SU-DHL-6 (cell line): ENCODE measurements around the gene FHOD3.

Source experiments
- H2AFZ ChIP-seq: fragments of 200-600 bp; sonication (generic); 2 replicates; pipeline ENCODE4 v1.6.1; 2014; ENCODE audit warnings: low read depth, mild to moderate bottlenecking, moderate library complexity, mixed read lengths, antibody characterized with exemption, low read length; ENCODE audit not compliant: severe bottlenecking
- H3F3A ChIP-seq: fragments of 200-600 bp; shearing (Covaris generic); 2 replicates; pipeline ENCODE4 v1.6.0; 2016; ENCODE audit warnings: antibody characterized with exemption, mild to moderate bottlenecking; ENCODE audit not compliant: insufficient read depth
- H3K27ac ChIP-seq: fragments of 200-600 bp; sonication (generic); 2 replicates; pipeline ENCODE4 v1.5.1; 2016; ENCODE audit warnings: low read depth, mild to moderate bottlenecking, low read length, moderate library complexity, mixed read lengths
- H3K27me3 ChIP-seq: fragments of 200-600 bp; sonication (generic), shearing (Covaris generic); 2 replicates; pipeline ENCODE4 v1.6.0; 2014; ENCODE audit warnings: mild to moderate bottlenecking, low read length
- H3K36me3 ChIP-seq: fragments of 200-600 bp; sonication (generic); 2 replicates; pipeline ENCODE4 v1.6.1; 2014; ENCODE audit warnings: mild to moderate bottlenecking, low read length, mixed read lengths
- H3K4me2 ChIP-seq: fragments of 300-600, 200-600 bp; shearing (Covaris generic), sonication (generic); 2 replicates; pipeline ENCODE4 v1.6.0; 2014; ENCODE audit warnings: low read length, low read depth, mild to moderate bottlenecking; ENCODE audit not compliant: poor library complexity, severe bottlenecking
- H3K4me3 ChIP-seq: fragments of 200-600 bp; sonication (generic); 2 replicates; pipeline ENCODE4 v1.5.1; 2014; ENCODE audit warnings: antibody characterized with exemption, low read length, mild to moderate bottlenecking, mixed read lengths; ENCODE audit not compliant: insufficient read depth, poor library complexity, severe bottlenecking
- H3K79me2 ChIP-seq: fragments of 200-600 bp; sonication (generic); 2 replicates; pipeline ENCODE4 v1.6.1; 2014; ENCODE audit warnings: mild to moderate bottlenecking, low read length, moderate library complexity; ENCODE audit not compliant: insufficient read depth
- H3K9ac ChIP-seq: fragments of 200-600 bp; sonication (generic); 2 replicates; pipeline ENCODE4 v1.7.0; 2014; ENCODE audit warnings: mild to moderate bottlenecking, low read length
- H3K9me2 ChIP-seq: fragments of 200-600 bp; sonication (generic); replicated peaks from 2 replicates; pipeline ENCODE4 v1.6.1; 2014; ENCODE audit warnings: low read length; ENCODE audit not compliant: insufficient read depth
- H3K9me3 ChIP-seq: fragments of 200-600 bp; sonication (generic); 2 replicates; pipeline ENCODE4 v1.6.1; 2014; ENCODE audit warnings: low read length, mixed read lengths; ENCODE audit not compliant: insufficient read depth
- H4K20me1 ChIP-seq: fragments of 200-600 bp; sonication (generic); 2 replicates; pipeline ENCODE4 v1.6.1; 2014; ENCODE audit warnings: low read depth, mild to moderate bottlenecking, antibody characterized with exemption, low read length, moderate library complexity, mixed read lengths
- EZH2phosphoT487 ChIP-seq: fragments of 200-600 bp; sonication (generic), shearing (Covaris generic); conservative IDR thresholded peaks from 2 replicates; pipeline ENCODE4 v1.6.1; 2018; ENCODE audit warnings: mild to moderate bottlenecking, antibody characterized with exemption, low read length, moderate library complexity, mixed read lengths
- TF ChIP-seq, protein P1 (sequence below): fragments of 200-600 bp; sonication (generic); IDR thresholded peaks from one replicate; pipeline ENCODE4 v1.5.1; 2017; ENCODE audit warnings: antibody characterized with exemption, mild to moderate bottlenecking, low read length, moderate library complexity; ENCODE audit not compliant: insufficient read depth, poor library complexity, severe bottlenecking

FHOD3 gene

DNA sequence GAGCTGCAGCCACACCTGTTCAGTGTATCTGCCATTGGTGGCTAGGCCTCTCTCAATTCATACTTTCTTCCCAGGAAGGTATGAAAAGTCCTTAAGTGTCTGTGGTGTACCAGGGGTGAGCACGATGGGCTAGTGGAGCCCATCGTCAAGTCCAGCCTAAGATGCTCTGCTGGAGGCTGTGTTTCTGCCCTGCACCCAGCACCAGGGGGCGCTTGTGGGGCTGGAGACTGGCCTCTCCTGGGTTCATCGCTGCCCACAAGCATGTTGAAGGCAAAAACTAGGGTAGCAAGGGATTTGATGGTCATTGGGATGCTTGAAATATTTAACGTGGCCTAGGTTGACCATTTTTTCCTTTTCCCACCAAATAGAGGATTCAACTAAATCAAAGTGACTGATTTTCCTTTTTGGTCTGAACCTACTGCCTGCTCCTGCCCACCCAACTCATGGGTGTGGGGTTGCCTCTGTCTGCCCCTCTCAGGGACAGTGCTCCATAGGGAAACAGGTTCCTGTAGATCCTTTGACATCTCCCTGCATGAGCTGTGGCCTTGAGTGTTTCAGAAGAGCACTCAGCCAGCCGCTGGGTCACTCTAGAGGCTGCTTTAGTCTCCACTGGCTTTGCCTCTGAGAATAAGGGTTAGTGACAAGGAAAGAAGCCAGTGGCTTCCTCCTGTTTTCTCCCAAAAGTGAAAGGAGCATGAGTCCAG lies 472.2 kb downstream of the FHOD3 start:
- H3K79me2 ChIP-seq = no peaks in the 10 kb centered on the region
- no peak overlapping the region for H3K4me2 ChIP-seq
- no peaks in the 10 kb centered on the region for H3K9me2 ChIP-seq
- H3K36me3 ChIP-seq = no peaks in the 10 kb centered on the region
- H3K27me3 ChIP-seq = no peaks in the 10 kb centered on the region
- H3K4me3 ChIP-seq = no peak overlapping the region
- H4K20me1 ChIP-seq = no peaks in the 10 kb centered on the region
- no peaks in the 10 kb centered on the region for H3K9me3 ChIP-seq
- H2AFZ ChIP-seq = no peak overlapping the region
- TF ChIP-seq EZH2phosphoT487 = no peak
- TF ChIP-seq, protein P1, sequence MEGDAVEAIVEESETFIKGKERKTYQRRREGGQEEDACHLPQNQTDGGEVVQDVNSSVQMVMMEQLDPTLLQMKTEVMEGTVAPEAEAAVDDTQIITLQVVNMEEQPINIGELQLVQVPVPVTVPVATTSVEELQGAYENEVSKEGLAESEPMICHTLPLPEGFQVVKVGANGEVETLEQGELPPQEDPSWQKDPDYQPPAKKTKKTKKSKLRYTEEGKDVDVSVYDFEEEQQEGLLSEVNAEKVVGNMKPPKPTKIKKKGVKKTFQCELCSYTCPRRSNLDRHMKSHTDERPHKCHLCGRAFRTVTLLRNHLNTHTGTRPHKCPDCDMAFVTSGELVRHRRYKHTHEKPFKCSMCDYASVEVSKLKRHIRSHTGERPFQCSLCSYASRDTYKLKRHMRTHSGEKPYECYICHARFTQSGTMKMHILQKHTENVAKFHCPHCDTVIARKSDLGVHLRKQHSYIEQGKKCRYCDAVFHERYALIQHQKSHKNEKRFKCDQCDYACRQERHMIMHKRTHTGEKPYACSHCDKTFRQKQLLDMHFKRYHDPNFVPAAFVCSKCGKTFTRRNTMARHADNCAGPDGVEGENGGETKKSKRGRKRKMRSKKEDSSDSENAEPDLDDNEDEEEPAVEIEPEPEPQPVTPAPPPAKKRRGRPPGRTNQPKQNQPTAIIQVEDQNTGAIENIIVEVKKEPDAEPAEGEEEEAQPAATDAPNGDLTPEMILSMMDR = peak; percentile 53
- H3K27ac ChIP-seq = no peak overlapping the region
- no peaks in the 10 kb centered on the region for H3F3A ChIP-seq
- no peak overlapping the region for H3K9ac ChIP-seq

DNA sequence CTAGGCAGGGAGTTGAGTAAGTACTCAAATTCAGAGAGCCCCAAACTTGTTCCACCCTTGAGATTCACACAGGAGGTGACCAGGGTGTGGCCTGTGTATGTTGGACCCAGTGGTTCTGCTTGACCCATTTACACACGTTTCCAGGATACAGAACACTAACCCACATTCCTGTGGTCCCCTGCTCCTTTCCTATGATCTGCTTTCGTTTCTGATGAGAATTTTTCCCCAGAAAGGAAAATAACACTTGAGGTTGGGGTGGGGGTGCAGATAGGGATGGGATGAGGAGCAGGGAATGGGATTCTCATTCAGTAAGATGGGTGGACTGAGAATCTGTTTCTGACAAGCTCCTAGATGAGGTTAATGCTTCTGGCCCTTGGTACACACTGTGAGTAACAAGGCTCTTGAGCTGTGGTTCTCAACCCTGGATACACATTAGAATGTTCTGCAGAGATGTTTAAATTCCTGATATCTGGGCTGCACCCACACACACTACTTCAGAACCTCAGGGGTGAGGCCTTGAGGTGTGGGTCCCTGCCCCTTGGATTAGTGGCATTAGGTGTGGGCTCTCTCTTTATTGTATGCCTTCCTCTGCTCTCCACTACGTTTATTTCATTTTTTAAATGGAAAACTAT lies 472.9 kb downstream of the FHOD3 start:
- no peaks in the 10 kb centered on the region for H3F3A ChIP-seq
- no peak overlapping the region for H3K4me3 ChIP-seq
- no peak overlapping the region for H3K9ac ChIP-seq
- H2AFZ ChIP-seq = no peak overlapping the region
- no peaks in the 10 kb centered on the region for H3K9me2 ChIP-seq
- no peak overlapping the region for H3K4me2 ChIP-seq
- H3K27me3 ChIP-seq = no peaks in the 10 kb centered on the region
- TF ChIP-seq, protein P1 = no peak
- TF ChIP-seq EZH2phosphoT487 = no peak
- H3K36me3 ChIP-seq = no peaks in the 10 kb centered on the region
- H3K9me3 ChIP-seq = no peaks in the 10 kb centered on the region
- no peaks in the 10 kb centered on the region for H4K20me1 ChIP-seq
- H3K79me2 ChIP-seq = no peaks in the 10 kb centered on the region
- no peak overlapping the region for H3K27ac ChIP-seq

DNA sequence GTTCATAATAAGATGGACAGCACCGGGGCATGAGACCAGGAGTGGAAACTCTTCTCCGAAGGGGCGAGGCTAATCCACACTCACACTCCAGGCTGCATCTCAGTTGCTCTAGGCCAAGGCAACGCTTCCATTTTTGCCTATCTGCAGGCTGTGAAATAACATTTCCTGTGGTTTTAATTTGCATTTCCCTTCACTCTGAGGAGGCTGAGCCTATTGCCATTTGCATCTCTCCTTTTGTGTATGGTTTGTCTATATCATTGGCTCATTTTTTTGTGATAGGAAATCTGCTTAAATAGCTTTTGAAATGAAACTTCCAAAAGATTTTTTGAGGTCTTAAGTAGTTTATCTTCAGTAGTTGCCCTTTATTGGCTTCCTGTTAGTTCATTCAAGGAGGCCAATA lies 473.7 kb downstream of the FHOD3 start:
- H4K20me1 ChIP-seq = no peaks in the 10 kb centered on the region
- H3K27me3 ChIP-seq = no peaks in the 10 kb centered on the region
- no peak for TF ChIP-seq EZH2phosphoT487
- TF ChIP-seq, protein P1 = no peak
- H3K79me2 ChIP-seq = no peaks in the 10 kb centered on the region
- no peak overlapping the region for H3K27ac ChIP-seq
- H3K9ac ChIP-seq = no peak overlapping the region
- no peak overlapping the region for H2AFZ ChIP-seq
- no peak overlapping the region for H3K4me2 ChIP-seq
- H3K9me3 ChIP-seq = no peaks in the 10 kb centered on the region
- H3K9me2 ChIP-seq = no peaks in the 10 kb centered on the region
- no peak overlapping the region for H3K4me3 ChIP-seq
- H3F3A ChIP-seq = no peaks in the 10 kb centered on the region
- H3K36me3 ChIP-seq = no peaks in the 10 kb centered on the region
